Measurements from ENCODE around the gene AGL.
"Not testable (repeated sequence)": the region's sequence is repeated elsewhere in the genome, so short reads cannot be mapped to it uniquely, and the experiment has no call there.

AGL gene

DNA sequence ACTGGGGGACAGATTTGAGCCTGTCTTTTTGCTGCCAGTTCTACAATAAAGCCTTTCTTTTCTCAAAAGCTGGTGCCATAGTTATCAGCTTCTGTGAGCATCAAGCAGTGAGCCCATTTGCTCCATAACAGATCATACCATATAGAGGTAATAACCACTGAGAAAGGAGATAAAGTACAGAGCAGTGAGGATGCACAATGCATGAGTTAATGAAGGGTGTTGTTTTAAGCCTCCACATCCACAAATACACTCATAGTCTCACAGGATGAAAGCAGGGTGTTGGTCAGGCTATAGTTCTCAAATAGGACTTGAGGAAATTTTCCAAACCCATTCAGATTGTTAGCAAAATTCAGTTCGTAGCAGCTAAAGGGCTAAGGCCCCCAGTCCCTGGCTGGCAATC is 94.0 kb downstream of the AGL start:
- no peak for DNase-seq

DNA sequence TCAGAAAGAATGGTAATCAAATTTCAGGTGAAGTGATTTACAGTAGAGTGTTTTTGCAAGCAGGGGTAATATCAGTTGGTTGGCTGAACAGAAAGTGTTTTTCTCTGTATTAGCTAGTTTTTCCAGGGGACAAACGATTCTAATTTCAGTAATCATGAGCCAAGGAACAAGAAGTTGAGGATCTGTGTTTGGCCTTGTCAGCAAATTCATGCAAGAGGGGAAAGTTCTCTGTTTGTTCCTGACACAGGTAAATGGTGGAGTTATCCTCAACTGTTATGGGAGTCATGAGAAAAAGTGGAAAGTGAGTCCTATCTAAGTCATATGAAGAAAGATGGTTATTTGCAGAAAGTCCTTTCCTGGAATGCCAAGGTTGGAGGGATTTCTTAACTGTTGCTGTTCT is 95.0 kb downstream of the AGL start:
- no peak for DNase-seq

- DNase-seq, result no peak
Measured at GRCh38 chr1:99950486-99950885, 100.3 kb downstream of the AGL start.

- no peak for DNase-seq
Measured at GRCh38 chr1:99952522-99952921, 102.4 kb downstream of the AGL start.

- no peak for DNase-seq
Measured at GRCh38 chr1:99955375-99955774, 105.2 kb downstream of the AGL start.

GRCh38 chr1:99956755-99957154 is 106.6 kb downstream of the AGL start:
- DNase-seq, result no peak

- no peak for DNase-seq
Measured at GRCh38 chr1:99957818-99958217, 107.7 kb downstream of the AGL start.

GRCh38 chr1:99959189-99959705 is 109.1 kb downstream of the AGL start:
- not testable (repeated sequence) for DNase-seq

- not testable (repeated sequence) for DNase-seq
Measured at GRCh38 chr1:99960260-99960659, 110.1 kb downstream of the AGL start.

DNA sequence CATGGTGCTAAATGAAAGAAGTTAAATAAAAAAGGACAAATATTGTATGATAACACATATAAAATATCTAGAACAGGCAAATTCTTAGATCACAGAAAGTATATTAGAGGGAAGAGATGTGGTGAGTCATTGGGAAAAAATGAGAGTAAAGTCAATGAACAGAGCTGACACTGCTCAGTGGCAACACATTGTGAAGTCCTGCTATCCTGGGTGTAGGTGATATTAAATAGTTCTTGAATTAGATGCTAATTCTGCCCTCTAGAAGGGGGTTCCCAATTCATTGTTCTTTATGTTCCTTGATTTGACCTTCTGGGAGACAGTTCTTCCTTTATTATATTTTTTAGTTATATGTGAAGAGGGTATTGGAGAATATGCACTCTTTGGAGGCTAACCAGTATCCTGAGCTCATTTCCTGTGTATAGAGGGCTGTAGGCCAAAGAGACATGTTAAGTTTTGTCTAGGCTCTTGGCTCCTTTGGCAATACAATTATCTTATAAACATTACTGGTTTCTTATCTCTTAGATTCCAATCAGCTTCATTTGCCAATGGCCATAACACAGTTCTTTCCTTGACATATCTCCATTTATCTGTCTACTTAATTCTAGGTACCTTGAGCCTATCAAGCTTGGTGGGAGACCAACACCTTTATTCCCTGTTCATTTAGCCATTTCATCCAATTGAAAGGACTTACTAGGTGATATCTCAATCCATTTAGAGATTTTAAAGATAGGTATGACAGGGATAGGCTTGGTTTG is 113.1 kb downstream of the AGL start:
- no peak for DNase-seq

GRCh38 chr1:99964806-99965205 is 114.6 kb downstream of the AGL start:
- DNase-seq, result no peak

GRCh38 chr1:99965646-99966375 is 115.7 kb downstream of the AGL start:
- no peak for DNase-seq

DNA sequence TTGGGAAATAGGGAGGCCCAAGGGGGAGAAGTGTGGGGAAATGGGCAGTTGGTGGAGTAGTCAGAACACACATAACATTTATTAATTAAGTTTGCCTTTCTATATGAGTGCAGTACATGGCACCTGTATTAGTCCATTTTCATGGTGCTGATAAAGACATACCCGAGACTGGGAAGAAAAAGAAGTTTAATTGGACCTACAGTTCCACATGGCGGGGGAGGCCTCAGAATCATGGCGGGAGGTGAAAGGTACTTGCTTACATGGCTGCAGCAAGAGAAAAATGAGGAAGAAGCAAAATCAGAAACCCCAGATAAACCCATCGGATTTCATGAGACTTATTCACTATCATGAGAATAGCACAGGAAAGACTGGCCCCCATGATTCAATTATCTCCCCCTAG is 118.1 kb downstream of the AGL start:
- DNase-seq, result no peak

- DNase-seq, result peak; percentile 43 to 57
Measured at GRCh38 chr1:99969260-99969728, 119.1 kb downstream of the AGL start.

DNA sequence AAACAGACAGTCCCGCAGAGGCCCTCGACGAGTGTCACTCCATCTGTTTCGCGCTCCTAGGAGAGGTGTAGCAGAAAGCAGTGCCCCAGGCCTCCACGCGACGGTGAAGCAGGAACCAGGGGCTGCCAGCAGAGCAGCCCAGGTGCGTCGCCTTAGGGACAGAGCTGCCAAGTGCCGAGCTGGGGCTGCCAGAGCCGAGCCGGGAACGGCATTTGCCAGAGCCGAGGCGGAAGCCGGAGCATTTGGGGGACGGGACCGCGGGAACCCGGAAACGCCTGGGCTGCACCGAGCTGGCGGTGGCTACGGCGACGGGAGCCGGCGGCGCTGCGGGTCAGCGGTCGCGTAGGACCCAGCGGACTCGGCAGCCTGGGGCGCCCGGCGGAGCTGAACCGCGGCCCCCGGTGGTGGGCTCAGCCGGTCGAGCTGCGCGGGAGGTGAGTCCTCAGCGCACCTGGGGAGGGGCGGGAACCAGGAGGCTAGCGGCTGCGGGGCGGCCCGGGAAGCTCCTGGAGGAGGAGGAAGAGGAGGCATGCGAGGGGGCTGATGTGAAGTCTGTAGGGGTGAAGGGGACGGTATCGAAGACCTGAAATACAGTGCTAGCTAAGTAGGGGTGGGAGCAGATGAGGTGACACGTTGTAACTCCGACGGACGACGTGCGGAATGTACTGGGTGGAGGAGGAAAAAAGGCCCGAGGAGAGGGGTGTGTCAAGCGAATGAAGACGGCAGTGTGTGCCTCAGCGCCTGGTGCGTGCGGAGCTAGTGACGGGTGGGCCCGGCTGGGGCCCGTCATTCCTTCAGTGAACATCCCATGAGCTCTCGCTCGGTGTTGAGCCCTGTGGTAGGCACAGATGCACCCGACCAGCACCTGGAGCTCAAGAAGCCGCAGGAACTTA is 119.8 kb downstream of the AGL start, which contains the start of gene SLC35A3:
SLC35A3 (plus strand) TSS at position 268 of the 893 bp plus-strand sequence. CDS start 23,559 bp downstream, outside the sequence.
- DNase-seq, result peak; percentile 76 to 79

DNA sequence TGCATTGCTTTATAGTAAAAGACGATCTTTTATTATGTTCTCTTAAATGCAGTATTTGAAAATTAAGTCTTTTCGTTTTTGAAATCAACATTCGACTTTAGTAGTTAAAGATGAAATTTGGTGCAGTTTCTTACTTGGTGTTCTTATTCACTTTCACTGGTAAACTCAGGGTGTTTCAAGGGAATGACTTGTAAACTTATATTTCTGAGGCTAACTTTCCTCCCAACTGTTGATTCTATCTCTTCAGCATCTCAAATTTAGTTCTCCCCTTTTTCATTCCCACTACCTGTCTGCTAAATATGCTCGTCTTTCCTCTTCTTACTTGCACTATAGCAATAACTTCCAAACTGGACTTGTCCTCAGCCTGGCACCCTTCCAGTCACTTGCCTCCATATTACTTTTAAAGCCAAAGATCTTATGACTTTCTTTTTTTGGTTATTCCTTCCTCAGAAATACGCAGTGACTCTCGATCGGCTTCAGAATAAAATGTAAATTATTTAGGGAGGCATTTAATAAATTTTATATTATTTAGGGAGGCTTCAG is 120.6 kb downstream of the AGL start:
- DNase-seq, result no peak

DNA sequence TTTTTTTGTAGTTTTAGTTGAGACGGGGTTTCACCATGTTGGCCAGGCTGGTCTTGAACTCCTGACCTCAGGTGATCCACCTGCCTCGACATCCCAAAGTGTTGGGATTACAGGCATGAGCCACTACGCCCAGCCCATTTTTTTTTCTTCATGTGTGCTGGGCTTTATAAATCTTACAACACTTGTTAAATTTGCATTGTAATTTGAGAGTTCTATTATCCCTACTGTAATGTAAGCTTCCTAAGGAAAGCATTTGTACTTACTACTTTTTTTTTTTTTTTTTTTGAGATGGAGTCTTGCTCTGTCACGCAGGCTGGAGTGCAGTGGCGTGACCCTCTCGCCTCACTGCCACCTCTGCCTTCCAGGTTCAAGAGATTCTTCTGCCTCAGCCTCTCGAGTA is 121.9 kb downstream of the AGL start:
- not testable (repeated sequence) for DNase-seq

Data from Kasumi-1 (cell line).